Glomerular visceral epithelial cell (primary cell): ENCODE results near the gene ASXL2.

Experiments used
- DNase-seq: peaks from one replicate; pipeline ENCODE4 v3.0.0-alpha.2; 2016; ENCODE audit errors: extremely low spot score

ASXL2 gene

DNA sequence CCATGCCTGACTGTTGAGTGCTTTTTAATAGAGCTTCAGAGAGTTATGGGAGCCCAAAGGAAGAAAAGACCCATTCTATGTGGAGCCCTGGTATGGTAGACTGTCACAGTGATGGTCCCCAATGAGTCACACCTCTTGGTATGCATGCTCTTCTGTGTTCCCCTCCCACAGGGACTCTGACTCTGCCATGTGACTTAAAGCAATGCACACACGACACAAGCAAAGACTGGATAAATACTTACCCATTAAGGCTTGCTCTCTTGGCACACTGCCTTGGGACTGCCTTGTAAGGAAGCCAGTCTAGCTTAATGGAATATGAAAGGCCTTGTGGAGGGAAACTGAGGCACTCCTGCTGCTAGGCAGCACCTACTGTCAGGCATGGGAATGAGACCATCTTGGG is 188.2 kb downstream of the ASXL2 start:
- peak; percentile 13 for DNase-seq

DNA sequence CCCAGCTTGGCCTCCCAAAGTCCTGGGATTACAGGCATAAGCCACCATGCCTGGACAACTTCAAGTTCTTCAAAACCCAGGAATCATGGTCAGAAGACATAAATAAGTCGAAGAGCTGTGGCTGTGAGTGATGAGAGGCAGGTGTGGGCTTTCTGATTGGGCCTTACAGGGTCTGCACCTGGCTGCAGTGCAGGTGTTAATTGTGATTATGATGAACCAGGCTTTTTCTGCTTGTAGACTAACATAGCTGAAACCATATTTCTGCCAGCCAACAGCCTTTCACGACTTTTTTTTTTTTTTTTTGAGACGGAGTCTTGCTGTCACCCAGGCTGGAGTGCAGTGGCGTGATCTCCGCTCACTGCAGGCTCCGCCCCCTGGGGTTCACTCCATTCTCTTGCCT is 190.1 kb downstream of the ASXL2 start:
- DNase-seq = no peak

DNA sequence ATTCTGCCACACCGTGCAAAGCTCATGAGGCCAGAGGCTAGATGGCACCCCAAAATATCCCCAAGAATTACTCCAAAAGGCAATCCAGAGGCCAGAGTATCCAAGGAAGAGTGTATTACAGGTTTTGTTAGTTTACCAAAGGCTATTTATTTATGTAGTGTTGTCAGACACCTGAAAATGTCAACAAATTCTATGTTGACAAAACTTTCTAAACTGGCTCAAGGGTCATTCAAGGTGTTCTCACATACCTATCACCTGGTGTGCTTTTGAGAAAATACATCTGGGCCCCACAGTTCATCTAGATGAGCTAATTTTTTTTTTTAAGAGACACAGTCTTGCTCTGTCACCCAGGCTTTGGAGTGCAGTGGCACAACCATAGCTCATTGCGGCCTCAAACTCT is 192.5 kb downstream of the ASXL2 start:
- no peak for DNase-seq

DNA sequence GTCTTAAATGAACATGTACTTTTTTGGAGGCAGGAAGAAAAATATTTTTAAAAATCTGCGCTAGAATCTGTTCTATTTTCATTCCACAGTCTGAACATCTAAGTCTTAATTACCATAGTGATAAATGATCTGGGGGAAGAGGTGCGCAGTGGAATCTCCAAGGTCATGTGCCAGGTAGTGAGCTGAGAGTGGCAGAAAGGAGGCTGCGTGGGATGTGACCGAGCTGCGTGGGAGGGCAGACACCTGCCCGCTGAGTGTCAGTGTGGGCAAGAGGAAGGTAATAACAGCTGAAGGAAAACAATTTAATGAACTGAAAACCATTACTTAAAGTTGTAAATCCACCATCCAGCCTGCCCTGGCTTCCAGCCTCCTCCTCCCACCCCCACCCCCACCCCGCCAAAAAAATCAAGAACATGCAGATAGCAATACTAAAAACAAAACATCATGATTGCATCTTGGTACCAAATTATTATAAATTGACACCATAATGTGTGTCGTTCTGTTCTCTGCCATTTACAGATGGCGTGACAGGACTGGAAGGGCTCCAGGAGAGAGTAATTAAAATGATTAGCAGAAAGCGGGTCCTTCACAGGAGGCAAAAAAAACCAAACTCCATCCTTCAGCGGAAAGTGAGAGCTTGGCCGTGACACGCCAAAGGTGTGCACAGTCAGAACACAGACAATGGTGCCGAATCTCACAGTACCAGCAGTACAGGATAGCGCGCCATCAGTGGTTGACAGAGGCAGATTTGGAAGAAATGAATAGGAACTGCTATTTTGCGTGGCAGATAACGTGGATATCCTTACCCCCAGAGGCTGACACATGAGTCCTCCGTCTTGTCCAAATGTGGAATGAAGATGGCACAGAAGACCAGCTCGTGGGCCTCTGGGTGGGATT is 193.5 kb downstream of the ASXL2 start:
- no peak for DNase-seq
